GM19463 (cell line): Measurements from ENCODE around the gene TRPC1.
"Not testable (repeated sequence)": the region's sequence is repeated elsewhere in the genome, so short reads cannot be mapped to it uniquely, and the experiment has no call there.

Source experiments
- ATAC-seq: cut with Tn5 transposase; IDR thresholded peaks from one replicate; pipeline ENCODE4 v1.9.1; 2021; ENCODE audit warnings: mild to moderate bottlenecking, moderate library complexity; ENCODE audit not compliant: unreplicated experiment

TRPC1 gene

GRCh38 chr3:142750531-142750930, 26.7 kb downstream of the TRPC1 start:
- not testable (repeated sequence) for ATAC-seq

GRCh38 chr3:142752605-142753004, 28.8 kb downstream of the TRPC1 start:
- not testable (repeated sequence) for ATAC-seq

GRCh38 chr3:142754494-142754893, 30.7 kb downstream of the TRPC1 start:
- ATAC-seq: no peak

GRCh38 chr3:142768338-142768737, 44.5 kb downstream of the TRPC1 start:
- ATAC-seq: no peak

GRCh38 chr3:142777927-142778326, 54.1 kb downstream of the TRPC1 start:
- no peak for ATAC-seq

- no peak for ATAC-seq
Measured at GRCh38 chr3:142778541-142778940, 54.7 kb downstream of the TRPC1 start.

GRCh38 chr3:142779591-142779990, 55.8 kb downstream of the TRPC1 start:
- ATAC-seq: no peak

- ATAC-seq: no peak
Measured at GRCh38 chr3:142782616-142783015, 58.8 kb downstream of the TRPC1 start.

- ATAC-seq: no peak
Measured at GRCh38 chr3:142784228-142784627, 60.4 kb downstream of the TRPC1 start.

- ATAC-seq: no peak
Measured at GRCh38 chr3:142785996-142786395, 62.2 kb downstream of the TRPC1 start.

GRCh38 chr3:142787719-142788118, 63.9 kb downstream of the TRPC1 start:
- no peak for ATAC-seq

GRCh38 chr3:142794508-142794907, 70.7 kb downstream of the TRPC1 start:
- ATAC-seq: no peak

- ATAC-seq: no peak
Measured at GRCh38 chr3:142795332-142795731, 71.5 kb downstream of the TRPC1 start.

GRCh38 chr3:142796823-142797222, 73.0 kb downstream of the TRPC1 start:
- ATAC-seq: no peak

GRCh38 chr3:142801746-142802145, 77.9 kb downstream of the TRPC1 start:
- ATAC-seq: no peak

- no peak for ATAC-seq
Measured at GRCh38 chr3:142802891-142803290, 79.1 kb downstream of the TRPC1 start.

GRCh38 chr3:142808103-142808917, 84.5 kb downstream of the TRPC1 start:
- no peak for ATAC-seq

GRCh38 chr3:142809259-142809658, 85.4 kb downstream of the TRPC1 start:
- ATAC-seq: no peak

GRCh38 chr3:142815803-142816202, 92.0 kb downstream of the TRPC1 start:
- ATAC-seq: no peak

GRCh38 chr3:142817356-142817755, 93.5 kb downstream of the TRPC1 start:
- ATAC-seq: no peak

- no peak for ATAC-seq
Measured at GRCh38 chr3:142817897-142818296, 94.1 kb downstream of the TRPC1 start.

- ATAC-seq: no peak
Measured at GRCh38 chr3:142818651-142819050, 94.8 kb downstream of the TRPC1 start.

GRCh38 chr3:142819179-142819578, 95.3 kb downstream of the TRPC1 start:
- no peak for ATAC-seq
